Esophagus muscularis mucosa (tissue), 4 donors: ENCODE measurements around the gene MCM5. TPM values are rescaled to one million over a fixed set of nuclear protein-coding genes. Genes with fewer than 3 reads are reported as not detected.

Source experiments
- DNase-seq: peaks from one replicate; pipeline ENCODE4 v3.0.0-alpha.2; 2017; ENCODE audit errors: extremely low spot score
- H3K27ac ChIP-seq, 4 donors: fragments of 200-600 bp; sonication (generic); replicated peaks in 1 of 4; 1 replicate in 3 of 4; 2 replicates in 1 of 4; pipeline ENCODE4 v1.5.1; 2016 to 2019; ENCODE audit warnings: mild to moderate bottlenecking in 1 of 4
- H3K27me3 ChIP-seq, 4 donors: fragments of 200-600 bp; sonication (generic); one replicate each; pipeline versions ENCODE4 v1.5.1 to v1.6.0; 2016 to 2019
- H3K36me3 ChIP-seq, 4 donors: fragments of 200-600 bp; sonication (generic); one replicate each; pipeline ENCODE4 v1.5.1; 2016 to 2019
- H3K4me1 ChIP-seq, 4 donors: fragments of 200-600 bp; sonication (generic); one replicate each; pipeline ENCODE4 v1.5.1; 2016 to 2019
- H3K4me3 ChIP-seq, 4 donors: fragments of 200-600 bp; sonication (generic); 1 replicate in 2 of 4; 2 replicates in 2 of 4; pipeline ENCODE4 v1.5.1; 2016 to 2019; ENCODE audit warnings: mild to moderate bottlenecking in 4 of 4, moderate library complexity in 1 of 4
- H3K9me3 ChIP-seq, 4 donors: fragments of 200-600 bp; sonication (generic); 1 replicate in 3 of 4; 2 replicates in 1 of 4; pipeline ENCODE4 v1.5.1; 2016 to 2019
- CTCF ChIP-seq, 3 experiments: fragments of 200-600 bp in 2 of 3; fragments of 450-650 bp in 1 of 3; sonication (generic) in 2 of 3; IDR thresholded peaks; one replicate each; pipeline ENCODE4 v1.5.1; 2017 to 2019; ENCODE audit warnings: antibody characterized with exemption in 3 of 3, mild to moderate bottlenecking in 2 of 3, moderate library complexity in 1 of 3
- EP300 ChIP-seq: sonication (generic); formaldehyde crosslinking; IDR thresholded peaks from one replicate; pipeline ENCODE4 v1.6.1; 2017; ENCODE audit warnings: antibody characterized with exemption
- POLR2A ChIP-seq: fragments of 450-650 bp; IDR thresholded peaks from one replicate; pipeline ENCODE4 v1.6.1; 2017; ENCODE audit warnings: antibody characterized with exemption, moderate library complexity, mild to moderate bottlenecking, low read depth
- POLR2AphosphoS5 ChIP-seq, 2 donors: sonication (generic); formaldehyde crosslinking; IDR thresholded peaks; one replicate each; pipeline ENCODE4 v1.6.1; 2017; ENCODE audit warnings: antibody characterized with exemption in 2 of 2
- WGBS: methylation state at CpG from one replicate; pipeline ENCODE4 v1.1.5; 2018; 5-methylcytosine and 5-hydroxymethylcytosine counted together
- intact Hi-C: fragments of 100-400 bp; cut with DNase I; formaldehyde crosslinking; loops from one replicate; pipeline ENCODE4 v1.15.1; 2023
- total RNA-seq, 4 donors: library from RNA; depleted of rRNA; stranded (reverse); fragments of >200 nt; gene quantifications; one replicate each; pipeline versions ENCODE4 v1.1.0 to v1.2.1, GENCODE V29; 2016

The MCM5 gene
- total RNA-seq, 4 donors from 2014 or later, result 9.1 to 22.2 (median 16.4) TPM

GRCh38 chr22:35431483-35432227, 31.7 kb downstream of the MCM5 start:
- no peak for TF ChIP-seq EP300
- no peak for TF ChIP-seq POLR2A
- TF ChIP-seq CTCF (IDR thresholded peaks at IDR 0.05), result peak in 2 of 3 experiments; percentile 10 to 31
- Histone ChIP-seq H3K27me3 (no peaks in the 10 kb centered on the region), H3K4me1 (peaks cover 8 to 18% (median 15%) of the 10 kb centered on the region in 4 donors), H3K4me3 (no peak overlapping the region), H3K9me3 (peaks cover 0 to 13% (median 8%) of the 10 kb centered on the region in 4 donors), H3K27ac (peak overlapping the region; percentile 64 to 72 (median 69)), H3K36me3 (peaks cover 0 to 4% (median 0%) of the 10 kb centered on the region in 4 donors)
- intact Hi-C loops, result loop anchor here (1.0 to 2.0 kb wide), 2 partner anchors 81 to 151 kb away; no protein-coding TSS in a partner anchor
- WGBS, result 79% methylated on average over 12 of the region's 12 CpGs
- no peak for DNase-seq

- Histone ChIP-seq H3K4me3 (no peak overlapping the region), H3K4me1 (peaks cover 8 to 18% (median 15%) of the 10 kb centered on the region in 4 donors), H3K27ac (peak overlapping the region in 1 of 4 donors; percentile 67), H3K36me3 (no peaks in the 10 kb centered on the region), H3K27me3 (no peaks in the 10 kb centered on the region), H3K9me3 (peaks cover 0 to 13% (median 8%) of the 10 kb centered on the region in 4 donors)
- intact Hi-C loops, result no loop called here
- TF ChIP-seq POLR2A (no peak), CTCF (IDR thresholded peaks at IDR 0.05) (no peak), POLR2AphosphoS5 (IDR thresholded peaks at IDR 0.05) (no peak), EP300 (no peak)
- 99% methylated on average over 6 of the region's 13 CpGs for WGBS
- no peak for DNase-seq
Measured at GRCh38 chr22:35432228-35432905, 32.4 kb downstream of the MCM5 start.

GRCh38 chr22:35434061-35434710, 34.2 kb downstream of the MCM5 start:
- Histone ChIP-seq H3K4me1 (peaks cover 8 to 18% (median 15%) of the 10 kb centered on the region in 4 donors), H3K36me3 (no peaks in the 10 kb centered on the region), H3K27ac (no peak overlapping the region), H3K4me3 (no peak overlapping the region), H3K9me3 (peaks cover 0 to 13% (median 8%) of the 10 kb centered on the region in 4 donors), H3K27me3 (no peaks in the 10 kb centered on the region)
- WGBS, result 96% methylated on average over 4 of the region's 5 CpGs
- no peak for TF ChIP-seq EP300
- TF ChIP-seq POLR2AphosphoS5 (IDR thresholded peaks at IDR 0.05), result no peak
- TF ChIP-seq CTCF (IDR thresholded peaks at IDR 0.05), result no peak
- no peak for TF ChIP-seq POLR2A
- no peak for DNase-seq
- intact Hi-C loops, result no loop called here

GRCh38 chr22:35435201-35435740, 35.3 kb downstream of the MCM5 start:
- Histone ChIP-seq H3K4me1 (peaks cover 8 to 18% (median 15%) of the 10 kb centered on the region in 4 donors), H3K4me3 (no peak overlapping the region), H3K27ac (no peak overlapping the region), H3K27me3 (no peaks in the 10 kb centered on the region), H3K9me3 (peaks cover 0 to 13% (median 8%) of the 10 kb centered on the region in 4 donors), H3K36me3 (no peaks in the 10 kb centered on the region)
- 68% methylated on average over 7 of the region's 8 CpGs for WGBS
- intact Hi-C loops, result no loop called here
- no peak for DNase-seq
- TF ChIP-seq POLR2AphosphoS5 (IDR thresholded peaks at IDR 0.05), result no peak
- TF ChIP-seq EP300, result no peak
- no peak for TF ChIP-seq CTCF (IDR thresholded peaks at IDR 0.05)
- no peak for TF ChIP-seq POLR2A
